ENCODE results near the gene SPZ1. TPM values are rescaled to one million over a fixed set of nuclear protein-coding genes. Genes with fewer than 3 reads are reported as not detected.

Gene SPZ1
- total and polyA plus RNA-seq, 2 of the 8 experiments (the other 6 are each of a cell fraction or from before 2014, with no cell fraction given): not detected

DNA sequence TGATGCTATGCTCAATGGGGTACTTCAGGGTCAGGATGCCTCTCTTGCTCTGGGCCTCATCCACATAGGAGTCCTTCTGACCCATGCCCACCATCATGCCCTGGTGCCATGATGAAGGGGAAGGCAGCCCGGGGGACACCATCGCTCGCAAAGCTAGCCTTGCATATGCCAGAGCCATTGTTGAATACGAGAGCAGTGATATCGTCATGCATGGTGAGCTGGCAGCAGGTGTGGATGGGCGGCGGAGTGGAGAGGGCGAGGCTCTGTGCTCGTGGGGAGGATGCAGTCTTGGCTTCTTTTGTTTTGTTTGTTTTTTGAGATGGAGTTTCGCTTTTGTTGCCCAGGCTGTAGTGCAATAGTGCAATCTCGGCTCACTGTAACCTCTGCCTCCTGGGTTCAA, 17.2 kb upstream of the SPZ1 start:
- no peaks in the 10 kb centered on the region for H3K23me2 ChIP-seq (ENCODE audit: low read depth, low read length)
- no peak overlapping the region for H3K14ac ChIP-seq (ENCODE audit: insufficient read length)
- H4K5ac ChIP-seq (ENCODE audit: insufficient read length, low read depth, low read length): no peak overlapping the region
- no peaks in the 10 kb centered on the region for H4K20me1 ChIP-seq (replicated peaks in 1 of 2; ENCODE audit: control insufficient read depth in 1 of 2, insufficient read depth in 2 of 2, low read length in 2 of 2)
- ChIA-PET POLR2A (ENCODE audit: partially characterized antibody) (no interaction called here), CTCF (ENCODE audit: partially characterized antibody) (interaction anchor here (8.9 kb wide), 1 partner anchor 211 kb away, joined by 118 read pairs; no protein-coding TSS in a partner anchor)
- H3K4me1 ChIP-seq (replicated peaks in 1 of 4; ENCODE audit: control insufficient read depth in 3 of 4, insufficient read depth in 4 of 4, low read length in 3 of 4): no peaks in the 10 kb centered on the region
- no peak overlapping the region for H3K4me2 ChIP-seq (ENCODE audit: insufficient read depth in 1 of 2, low read depth in 2 of 2, low read length in 2 of 2)
- no peak overlapping the region for H2AK5ac ChIP-seq (ENCODE audit: low read depth, low read length)
- no peak overlapping the region for H3K56ac ChIP-seq (replicated peaks; ENCODE audit: insufficient read length, low read depth, low read length)
- H3K79me1 ChIP-seq (ENCODE audit: low read depth, low read length): no peaks in the 10 kb centered on the region
- H3K4me3 ChIP-seq (ENCODE audit: extremely low read depth in 1 of 4, insufficient read depth in 2 of 4, low read depth in 3 of 4, low read length in 4 of 4): no peak overlapping the region
- 95% methylated on average over 11 of the region's 11 CpGs; no CpG with 5 or more reads in 1 of the 2 experiments for WGBS, 2 experiments (ENCODE audit: extremely low coverage in 1 of 2, insufficient coverage in 1 of 2, insufficient read length in 1 of 2, insufficient replicate concordance in 2 of 2, low coverage in 1 of 2, low lambda C conversion rate in 2 of 2, missing lambda C conversion rate in 1 of 2)
- FAIRE-seq (no peak), DNase-seq (ENCODE audit: low read depth in 1 of 2, low spot score in 2 of 2) (peak in 1 of 2 experiments; percentile 26)
- no peak overlapping the region for H3K9ac ChIP-seq (replicated peaks in 1 of 4; ENCODE audit: extremely low read depth in 1 of 4, low read depth in 3 of 4, low read length in 3 of 4)
- H4K91ac ChIP-seq (replicated peaks; ENCODE audit: insufficient read length, low read length): no peak overlapping the region
- no peak overlapping the region for H4K8ac ChIP-seq (ENCODE audit: extremely low read depth, insufficient read depth, low read length)
- no peak overlapping the region for H3K18ac ChIP-seq (ENCODE audit: extremely low read depth, low read length)
- TF ChIP-seq EP300 (IDR thresholded peaks at IDR 0.05; ENCODE audit: borderline replicate concordance in 1 of 2, low read depth in 2 of 2, low read length in 2 of 2) (no peak), RXRA (IDR thresholded peaks at IDR 0.05; ENCODE audit: insufficient read depth, low read depth, low read length) (no peak), NRF1 (IDR thresholded peaks at IDR 0.05; ENCODE audit: low read depth, low read length) (no peak), MAFK (IDR thresholded peaks at IDR 0.05; ENCODE audit: low read depth, low read length) (no peak), SP1 (IDR thresholded peaks at IDR 0.05; ENCODE audit: low read depth, low read length) (no peak), KDM4A (IDR thresholded peaks at IDR 0.05; ENCODE audit: low read depth, low read length, severe bottlenecking) (no peak), GTF2F1 (IDR thresholded peaks at IDR 0.05; ENCODE audit: borderline replicate concordance, low read depth, low read length) (no peak), SAP30 (IDR thresholded peaks at IDR 0.05; ENCODE audit: insufficient read depth, insufficient replicate concordance, low read length) (no peak), CBX8 (IDR thresholded peaks at IDR 0.05; ENCODE audit: borderline replicate concordance, low read depth, low read length) (no peak), JUND (IDR thresholded peaks at IDR 0.05; ENCODE audit: low read length) (no peak), ZNF274 (IDR thresholded peaks at IDR 0.05; ENCODE audit: borderline replicate concordance, extremely low read depth, low read length) (no peak), CEBPB (IDR thresholded peaks at IDR 0.05; ENCODE audit: low read depth, low read length) (no peak)
- H3K79me2 ChIP-seq (ENCODE audit: control insufficient read depth in 1 of 2, insufficient read depth in 2 of 2, low read length in 2 of 2): no peaks in the 10 kb centered on the region
- no peak overlapping the region for H2AFZ ChIP-seq (ENCODE audit: low read length)
- no peaks in the 10 kb centered on the region for H3K36me3 ChIP-seq (ENCODE audit: control insufficient read depth in 2 of 4, insufficient read depth in 4 of 4, low read length in 3 of 4)
- H3K9me3 ChIP-seq (ENCODE audit: insufficient read depth in 2 of 2, low read depth in 1 of 2, low read length in 1 of 2): peaks cover 0 to 4% of the 10 kb centered on the region in 2 experiments; a peak in 1 of 4 replicates
- H3K27me3 ChIP-seq (replicated peaks in 1 of 4; ENCODE audit: control insufficient read depth in 3 of 4, extremely low read depth in 1 of 4, insufficient read depth in 3 of 4, low read length in 3 of 4): no peaks in the 10 kb centered on the region
- 0 out of 2 replicates have a peak overlapping the region, but pooled peaks have one; percentile 82 for H2BK20ac ChIP-seq (ENCODE audit: low read length)
- H3K23ac ChIP-seq (ENCODE audit: insufficient read length): no peak overlapping the region
- no peak overlapping the region for H2BK5ac ChIP-seq (ENCODE audit: low read depth, low read length)
- no peak overlapping the region for H3K4ac ChIP-seq (replicated peaks; ENCODE audit: insufficient read length, low read depth, low read length)
- peak overlapping the region; percentile 27; the same call in 1 of the 2 replicates for H2BK12ac ChIP-seq (ENCODE audit: low read depth, low read length)
- H3K27ac ChIP-seq (ENCODE audit: low read depth, low read length): no peak overlapping the region
- H2BK15ac ChIP-seq (ENCODE audit: low read length): no peak overlapping the region
- H2BK120ac ChIP-seq (replicated peaks; ENCODE audit: low read depth, low read length): no peak overlapping the region
